OCI-LY1 (cell line): ENCODE results near the gene P4HA2.

ENCODE experiments used
- EZH2 ChIP-seq: fragments of 200-600 bp; sonication (generic), shearing (Covaris generic); IDR thresholded peaks from 2 replicates; pipeline ENCODE4 v1.8.0; 2017; ENCODE audit warnings: borderline replicate concordance, mixed run types, mild to moderate bottlenecking, antibody characterized with exemption, low read length, moderate library complexity, mixed read lengths
- TF ChIP-seq, protein P1 (sequence below): fragments of 200-600 bp; sonication (generic), shearing (Covaris generic); IDR thresholded peaks from 2 replicates; pipeline ENCODE4 v1.5.1; 2017; ENCODE audit warnings: mild to moderate bottlenecking, antibody characterized with exemption, low read length, moderate library complexity, mixed read lengths

- TF ChIP-seq, protein P1, sequence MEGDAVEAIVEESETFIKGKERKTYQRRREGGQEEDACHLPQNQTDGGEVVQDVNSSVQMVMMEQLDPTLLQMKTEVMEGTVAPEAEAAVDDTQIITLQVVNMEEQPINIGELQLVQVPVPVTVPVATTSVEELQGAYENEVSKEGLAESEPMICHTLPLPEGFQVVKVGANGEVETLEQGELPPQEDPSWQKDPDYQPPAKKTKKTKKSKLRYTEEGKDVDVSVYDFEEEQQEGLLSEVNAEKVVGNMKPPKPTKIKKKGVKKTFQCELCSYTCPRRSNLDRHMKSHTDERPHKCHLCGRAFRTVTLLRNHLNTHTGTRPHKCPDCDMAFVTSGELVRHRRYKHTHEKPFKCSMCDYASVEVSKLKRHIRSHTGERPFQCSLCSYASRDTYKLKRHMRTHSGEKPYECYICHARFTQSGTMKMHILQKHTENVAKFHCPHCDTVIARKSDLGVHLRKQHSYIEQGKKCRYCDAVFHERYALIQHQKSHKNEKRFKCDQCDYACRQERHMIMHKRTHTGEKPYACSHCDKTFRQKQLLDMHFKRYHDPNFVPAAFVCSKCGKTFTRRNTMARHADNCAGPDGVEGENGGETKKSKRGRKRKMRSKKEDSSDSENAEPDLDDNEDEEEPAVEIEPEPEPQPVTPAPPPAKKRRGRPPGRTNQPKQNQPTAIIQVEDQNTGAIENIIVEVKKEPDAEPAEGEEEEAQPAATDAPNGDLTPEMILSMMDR, result no peak
- TF ChIP-seq EZH2, result no peak
Observed at GRCh38 chr5:132204371-132205135, 23.1 kb downstream of the P4HA2 start.
